GM18505 (cell line): ENCODE data around the gene TGFBI.

Experiments
- ATAC-seq: cut with Tn5 transposase; IDR thresholded peaks from one replicate; pipeline ENCODE4 v1.9.1; 2021; ENCODE audit not compliant: unreplicated experiment
- POLR2A ChIP-seq: IDR thresholded peaks from 4 replicates; pipeline ENCODE4 v1.6.1; 2011; ENCODE audit warnings: borderline replicate concordance; ENCODE audit not compliant: insufficient read depth, insufficient read length; ENCODE audit errors: extremely low read depth

The TGFBI gene

GRCh38 chr5:136054142-136055019 lies 25.6 kb downstream of the TGFBI start:
- no peak for ATAC-seq
- TF ChIP-seq POLR2A: no peak

- TF ChIP-seq POLR2A: no peak
- no peak for ATAC-seq
These were observed 27.0 kb downstream of the TGFBI start for GRCh38 chr5:136055612-136056309.

- no peak for ATAC-seq
- no peak for TF ChIP-seq POLR2A
These were observed 27.5 kb downstream of the TGFBI start for GRCh38 chr5:136056336-136056735.

GRCh38 chr5:136056771-136057335 lies 28.1 kb downstream of the TGFBI start:
- no peak for ATAC-seq
- TF ChIP-seq POLR2A: no peak

GRCh38 chr5:136057401-136058038 lies 28.7 kb downstream of the TGFBI start:
- ATAC-seq: no peak
- TF ChIP-seq POLR2A: no peak

- ATAC-seq: no peak
- TF ChIP-seq POLR2A: no peak
These were observed 29.5 kb downstream of the TGFBI start for GRCh38 chr5:136058039-136058971.

- no peak for TF ChIP-seq POLR2A
- ATAC-seq: no peak
These were observed 30.2 kb downstream of the TGFBI start for GRCh38 chr5:136058972-136059354.

GRCh38 chr5:136060963-136061362 lies 32.2 kb downstream of the TGFBI start:
- ATAC-seq: no peak
- TF ChIP-seq POLR2A: no peak

GRCh38 chr5:136061630-136062365 lies 33.0 kb downstream of the TGFBI start:
- no peak for ATAC-seq
- no peak for TF ChIP-seq POLR2A

GRCh38 chr5:136062366-136063274 lies 33.8 kb downstream of the TGFBI start:
- no peak for ATAC-seq
- no peak for TF ChIP-seq POLR2A
